ENCODE measurements around the gene AIP.

- no peak for TF ChIP-seq CTCF (IDR thresholded peaks at IDR 0.05; ENCODE audit: borderline replicate concordance, extremely low read depth, low read length, poor library complexity, severe bottlenecking)
- TF ChIP-seq EZH2 (IDR thresholded peaks at IDR 0.05; ENCODE audit: borderline replicate concordance, low read depth, low read length, severe bottlenecking), result no peak
These were observed 46.3 kb upstream of the AIP start for GRCh38 chr11:67436459-67437081.

Measured in DND-41 (cell line).